Chondrocyte (in vitro differentiated cells): Measurements from ENCODE around the gene TTBK2. TPM values are rescaled to one million over a fixed set of nuclear protein-coding genes. Genes with fewer than 3 reads are reported as not detected.
"Not testable (repeated sequence)": the region's sequence is repeated elsewhere in the genome, so short reads cannot be mapped to it uniquely, and the experiment has no call there.

Experiments used
- DNase-seq: peaks from one replicate; pipeline ENCODE4 v3.0.0; 2021; ENCODE audit warnings: mixed read lengths, low spot score
- H3K27ac Mint-ChIP-seq: one replicate; pipeline ENCODE4 v1.8.0; 2021; ENCODE audit warnings: mild to moderate bottlenecking, moderate library complexity, mixed read lengths; ENCODE audit not compliant: unreplicated experiment
- H3K27me3 Mint-ChIP-seq: 2 replicates; pipeline ENCODE4 v1.8.0; 2021; ENCODE audit warnings: low read depth, mixed read lengths
- H3K36me3 Mint-ChIP-seq: 2 replicates; pipeline ENCODE4 v1.8.0; 2021; ENCODE audit warnings: low read depth, mixed read lengths
- H3K4me1 Mint-ChIP-seq: 2 replicates; pipeline ENCODE4 v1.8.0; 2021; ENCODE audit warnings: low read depth, mild to moderate bottlenecking, mixed read lengths
- H3K4me3 Mint-ChIP-seq: one replicate; pipeline ENCODE4 v1.8.0; 2021; ENCODE audit warnings: mild to moderate bottlenecking, moderate library complexity, mixed read lengths; ENCODE audit not compliant: unreplicated experiment
- H3K9me3 Mint-ChIP-seq: 2 replicates; pipeline ENCODE4 v1.8.0; 2021; ENCODE audit warnings: low read depth, mixed read lengths
- CTCF ChIP-seq: fragments of 200-600 bp; sonication (generic); IDR thresholded peaks from 2 replicates; pipeline ENCODE4 v1.5.0; 2021; ENCODE audit warnings: antibody characterized with exemption, mild to moderate bottlenecking, moderate library complexity
- long read RNA-seq: library from polyadenylated mRNA; stranded (forward); transcript quantifications from one replicate; pipeline ENCODE4 v2.0.0, GENCODE V29; 2021
- total RNA-seq: library from RNA; stranded (reverse); gene quantifications from 3 replicates; pipeline ENCODE4 v1.2.1, GENCODE V29; 2021

Gene TTBK2
- total RNA-seq, result 19.7 to 29.3 TPM (median 20.5 TPM) in 3 replicates
- long read RNA-seq, full-length matches to known transcripts, result 2 of 13 reads
- long read RNA-seq, partial matches to known transcripts, result 0 of 13 reads
- long read RNA-seq, other reads (novel, unspliced or antisense), result 11 of 13 reads

GRCh38 chr15:42920519-42921341 lies at the start of gene TTBK2:
TSS of gene TTBK2 (minus strand) at chr15:42920778. CDS start at chr15:42878617, 42,161 bp downstream.
- TF ChIP-seq CTCF, result no peak
- DNase-seq, result peak; percentile 97
- Mint-ChIP-seq H3K4me3 (peak within 1 kb of the TSS; percentile 91), H3K9me3 (no peaks in the 10 kb centered on the region), H3K4me1 (peaks cover 32% of the 10 kb centered on the region), H3K36me3 (no peaks in the 10 kb centered on the region), H3K27me3 (no peaks in the 10 kb centered on the region), H3K27ac (peak within 1 kb of the TSS; percentile 94)

- no peaks in the 10 kb centered on the region for H3K27me3 Mint-ChIP-seq
- peaks cover 4% of the 10 kb centered on the region for H3K9me3 Mint-ChIP-seq
- DNase-seq, result no peak
- H3K36me3 Mint-ChIP-seq, result peaks cover 44% of the 10 kb centered on the region
- H3K27ac Mint-ChIP-seq, result no peak overlapping the region
- TF ChIP-seq CTCF, result no peak
- no peak overlapping the region for H3K4me3 Mint-ChIP-seq
- no peaks in the 10 kb centered on the region for H3K4me1 Mint-ChIP-seq
Observed at GRCh38 chr15:42964476-42964875, 43.9 kb upstream of the TTBK2 start.

- Mint-ChIP-seq H3K36me3 (peaks cover 51% of the 10 kb centered on the region), H3K9me3 (peaks cover 11% of the 10 kb centered on the region), H3K27me3 (no peaks in the 10 kb centered on the region), H3K27ac (no peak overlapping the region), H3K4me3 (no peak overlapping the region), H3K4me1 (peaks cover 7% of the 10 kb centered on the region)
- DNase-seq, result no peak
- no peak for TF ChIP-seq CTCF
Observed at GRCh38 chr15:42955518-42955917, 34.9 kb upstream of the TTBK2 start.

GRCh38 chr15:42954291-42954690 lies 33.7 kb upstream of the TTBK2 start:
- no peak for TF ChIP-seq CTCF
- peaks cover 43% of the 10 kb centered on the region for H3K36me3 Mint-ChIP-seq
- DNase-seq, result no peak
- no peak overlapping the region for H3K4me3 Mint-ChIP-seq
- peaks cover 11% of the 10 kb centered on the region for H3K9me3 Mint-ChIP-seq
- H3K27me3 Mint-ChIP-seq, result no peaks in the 10 kb centered on the region
- H3K27ac Mint-ChIP-seq, result no peak overlapping the region
- peaks cover 7% of the 10 kb centered on the region for H3K4me1 Mint-ChIP-seq

GRCh38 chr15:42948898-42949297 lies 28.3 kb upstream of the TTBK2 start:
- not testable (repeated sequence) for H3K9me3 Mint-ChIP-seq, H3K27me3 Mint-ChIP-seq, H3K4me3 Mint-ChIP-seq, H3K4me1 Mint-ChIP-seq, H3K27ac Mint-ChIP-seq, DNase-seq
- H3K36me3 Mint-ChIP-seq, result peaks cover 37% of the 10 kb centered on the region
